GM10248 (cell line): ENCODE results near the gene FGF2.

Experiments
- CTCF ChIA-PET: fragments of 300-600 bp; sonication (Branson Sonifier 250); formaldehyde crosslinking; extraction: SDS; loops from one replicate; lab custom pipeline; 2021; ENCODE audit warnings: antibody characterized with exemption; lab: Yijun Ruan, JAX
- POLR2A ChIA-PET: fragments of 350-650 bp; sonication (Branson Sonifier 250); formaldehyde crosslinking; extraction: SDS; loops from one replicate; lab custom pipeline; 2020; ENCODE audit warnings: antibody characterized with exemption; lab: Yijun Ruan, JAX
- DNase-seq: peaks from one replicate; pipeline ENCODE4 v3.0.0; 2012; ENCODE audit errors: extremely low spot score
- CTCF ChIP-seq: IDR thresholded peaks from 2 replicates; pipeline ENCODE4 v1.5.1; 2012; ENCODE audit warnings: mild to moderate bottlenecking, low read depth; ENCODE audit errors: extremely low read depth, missing control alignments, control extremely low read depth

FGF2 gene

DNA sequence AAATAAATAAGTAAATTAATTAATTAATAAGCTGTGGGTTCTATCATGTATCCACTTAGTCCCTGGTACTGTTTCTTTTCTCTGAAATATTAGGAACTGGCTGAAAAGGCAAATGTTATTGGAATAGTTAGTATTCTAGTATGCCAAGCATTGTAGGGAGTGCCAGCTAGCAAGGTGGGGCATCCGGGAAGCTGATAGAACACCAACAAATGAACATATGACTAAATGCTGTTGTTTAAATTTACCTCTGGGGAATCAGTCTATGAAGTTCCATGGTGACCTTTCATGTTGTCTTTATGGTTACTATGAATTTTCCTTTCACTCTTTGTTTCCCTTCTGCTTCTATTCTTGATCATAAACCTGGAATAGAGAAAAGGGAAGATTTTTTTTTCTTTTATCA lies 63.1 kb downstream of the FGF2 start:
- CTCF ChIA-PET, result no interaction called here
- POLR2A ChIA-PET, result no interaction called here
- no peak for TF ChIP-seq CTCF
- DNase-seq, result no peak

DNA sequence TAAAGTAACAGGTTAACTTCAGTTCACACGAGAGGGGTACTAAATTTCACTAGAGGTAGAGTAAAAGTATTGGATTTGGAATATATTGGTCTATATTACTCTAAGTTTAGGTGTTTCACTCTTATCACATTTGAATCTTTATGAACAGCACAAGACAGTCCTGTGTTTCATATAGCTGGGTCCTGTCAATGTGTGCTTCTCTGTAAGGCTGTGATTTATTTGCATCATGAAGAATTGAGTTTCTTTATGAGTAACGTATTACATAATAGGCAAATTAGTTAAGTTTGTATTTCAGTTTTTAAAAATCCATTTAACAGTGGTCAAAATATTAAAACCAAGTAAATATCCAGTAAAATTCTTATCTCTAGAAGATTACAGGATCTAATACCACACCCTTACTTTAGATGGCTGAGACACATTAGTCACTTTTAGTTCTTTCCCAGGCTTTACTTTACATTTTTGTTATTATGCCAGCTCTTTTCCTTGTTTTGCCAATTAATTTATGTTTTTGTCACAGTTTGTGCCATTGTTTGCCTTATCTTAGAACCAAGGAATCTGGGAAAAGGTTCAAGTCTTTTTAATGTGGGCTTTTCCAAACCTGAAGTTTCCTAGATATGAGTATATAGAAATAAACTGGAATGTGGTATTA lies 63.6 kb downstream of the FGF2 start:
- ChIA-PET CTCF (no interaction called here), POLR2A (no interaction called here)
- DNase-seq, result no peak
- no peak for TF ChIP-seq CTCF

GRCh38 chr4:122894827-122895226 lies 68.2 kb downstream of the FGF2 start:
- CTCF ChIA-PET, result no interaction called here
- POLR2A ChIA-PET, result no interaction called here
- TF ChIP-seq CTCF, result no peak
- DNase-seq, result no peak

- POLR2A ChIA-PET, result no interaction called here
- no peak for TF ChIP-seq CTCF
- no peak for DNase-seq
- CTCF ChIA-PET, result no interaction called here
Measured at GRCh38 chr4:122895336-122895995, 68.8 kb downstream of the FGF2 start.

GRCh38 chr4:122896270-122896669 lies 69.6 kb downstream of the FGF2 start:
- CTCF ChIA-PET, result interaction anchor here (1.2 kb wide), 1 partner anchor 11 kb away, joined by 4 read pairs; no protein-coding TSS in a partner anchor
- TF ChIP-seq CTCF, result no peak
- POLR2A ChIA-PET, result no interaction called here
- DNase-seq, result no peak

DNA sequence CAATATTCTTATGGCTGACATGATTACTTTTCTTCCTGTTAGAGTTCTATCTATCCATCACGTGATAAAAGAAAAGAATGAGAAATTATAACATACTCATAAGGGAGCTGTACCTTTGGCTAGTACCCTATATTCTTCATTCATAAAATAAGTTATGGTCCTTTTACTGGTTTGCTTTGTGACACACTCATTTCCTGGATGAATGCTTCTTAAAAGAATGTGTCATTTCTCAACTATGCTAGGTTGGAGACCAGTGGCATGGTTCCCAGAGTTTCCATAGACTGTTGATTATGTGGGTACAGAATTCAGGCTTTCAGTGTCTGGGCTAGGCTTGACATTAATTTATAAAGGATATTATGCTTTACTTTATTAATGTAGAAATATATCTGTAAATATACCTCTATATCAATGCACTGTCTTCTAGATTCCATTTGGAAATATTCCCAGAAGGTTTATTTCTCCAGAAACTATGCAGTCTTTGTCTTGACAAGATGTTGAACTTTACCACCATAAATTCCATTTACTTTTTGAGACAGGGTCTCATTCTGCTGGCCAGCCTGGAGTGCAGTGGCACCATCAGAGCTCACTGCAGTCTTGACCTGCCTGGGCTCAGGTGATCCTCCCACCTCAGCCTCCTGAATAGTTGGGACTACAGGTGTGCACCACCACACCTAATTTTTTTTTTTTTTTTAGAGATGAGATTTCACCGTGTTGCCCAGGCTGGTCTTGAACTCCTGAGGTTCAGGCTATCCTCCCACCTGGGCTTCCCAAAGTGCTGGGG lies 71.9 kb downstream of the FGF2 start:
- POLR2A ChIA-PET, result no interaction called here
- CTCF ChIA-PET, result no interaction called here
- no peak for DNase-seq
- no peak for TF ChIP-seq CTCF
